NCI-H2107 treated with DMSO at 0.1 percent for 48 hours (cell line): ENCODE measurements around the gene MYOM3.

ENCODE experiments used
- DNase-seq: peaks from one replicate; lab custom pipeline; 2025; ENCODE audit not compliant: unreplicated experiment; lab: John Stamatoyannopoulos, UW

MYOM3 gene

GRCh38 chr1:24139222-24139489, 27.2 kb upstream of the MYOM3 start:
- DNase-seq: no peak

GRCh38 chr1:24138476-24139221, 26.7 kb upstream of the MYOM3 start:
- DNase-seq: no peak

- no peak for DNase-seq
These were observed 25.1 kb upstream of the MYOM3 start for GRCh38 chr1:24136956-24137539.

GRCh38 chr1:24134376-24134775, 22.4 kb upstream of the MYOM3 start:
- no peak for DNase-seq

- no peak for DNase-seq
These were observed 21.9 kb upstream of the MYOM3 start for GRCh38 chr1:24133819-24134218.

GRCh38 chr1:24130385-24130784, 18.4 kb upstream of the MYOM3 start:
- no peak for DNase-seq

GRCh38 chr1:24127801-24128363, 15.9 kb upstream of the MYOM3 start:
- no peak for DNase-seq

- no peak for DNase-seq
These were observed 15.3 kb upstream of the MYOM3 start for GRCh38 chr1:24127134-24127800.

GRCh38 chr1:24126672-24127023, 14.7 kb upstream of the MYOM3 start:
- DNase-seq: no peak

- DNase-seq: no peak
These were observed 14.2 kb upstream of the MYOM3 start for GRCh38 chr1:24126018-24126671.

- no peak for DNase-seq
These were observed 13.5 kb upstream of the MYOM3 start for GRCh38 chr1:24125456-24125855.

GRCh38 chr1:24124980-24125379, 13.0 kb upstream of the MYOM3 start:
- DNase-seq: no peak

GRCh38 chr1:24123611-24124010, 11.7 kb upstream of the MYOM3 start:
- no peak for DNase-seq

- DNase-seq: no peak
These were observed 10.8 kb upstream of the MYOM3 start for GRCh38 chr1:24122776-24123175.

GRCh38 chr1:24121406-24121805, 9.5 kb upstream of the MYOM3 start:
- DNase-seq: no peak

- no peak for DNase-seq
These were observed 9.0 kb upstream of the MYOM3 start for GRCh38 chr1:24120965-24121364.

- DNase-seq: no peak
These were observed 8.2 kb upstream of the MYOM3 start for GRCh38 chr1:24119859-24120756.

GRCh38 chr1:24119489-24119858, 7.5 kb upstream of the MYOM3 start:
- no peak for DNase-seq

- no peak for DNase-seq
These were observed 6.7 kb upstream of the MYOM3 start for GRCh38 chr1:24118410-24119242.
